Measurements from ENCODE around the gene TUBGCP4. TPM values are rescaled to one million over a fixed set of nuclear protein-coding genes. Genes with fewer than 3 reads are reported as not detected.
"Not testable (repeated sequence)": the region's sequence is repeated elsewhere in the genome, so short reads cannot be mapped to it uniquely, and the experiment has no call there.

TUBGCP4 gene
- polyA plus RNA-seq, 1 donor: 16.4 TPM

DNA sequence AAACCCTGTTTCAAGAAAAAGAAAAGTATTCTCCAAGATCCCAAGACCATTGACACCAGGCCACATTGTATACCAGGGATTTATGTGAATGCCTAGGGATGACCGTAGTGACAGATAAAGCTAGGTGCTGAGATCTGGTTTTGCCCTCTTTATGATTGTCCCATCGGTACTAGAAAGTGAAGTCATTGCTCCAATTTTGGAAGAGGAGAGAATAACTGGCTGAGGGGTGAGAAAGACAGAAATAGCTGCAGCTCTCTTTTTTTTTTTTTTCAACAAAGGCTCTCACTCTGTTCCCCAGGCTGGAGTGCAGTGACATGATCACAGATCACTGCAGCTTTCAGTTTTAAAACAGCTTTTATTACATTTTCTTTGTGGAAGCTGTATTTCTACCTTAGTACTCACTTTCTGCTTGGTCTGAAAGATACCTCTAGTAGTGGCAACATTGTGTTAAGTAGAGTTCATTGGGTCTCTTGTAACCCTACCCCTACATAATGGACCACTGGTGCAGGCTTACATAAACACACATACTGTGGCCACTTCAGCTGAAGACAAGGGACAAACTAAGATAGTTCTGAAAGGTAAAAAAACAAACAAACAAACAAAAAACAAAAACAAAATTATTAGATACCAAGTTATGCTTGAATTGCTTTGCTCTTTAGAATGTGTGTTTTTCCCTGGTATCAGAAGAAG lies 18.1 kb upstream of the TUBGCP4 start:
- 100% methylated on average over 1 of the region's 2 CpGs for WGBS (ENCODE audit: insufficient coverage, low lambda C conversion rate)
- Histone ChIP-seq H3K36me3 (ENCODE audit: control insufficient read depth, insufficient read depth, low read length) (peaks cover 17% of the 10 kb centered on the region), H3K4me1 (ENCODE audit: control insufficient read depth, insufficient read depth, low read length) (no peaks in the 10 kb centered on the region), H3K27me3 (ENCODE audit: control insufficient read depth, insufficient read depth, low read length) (no peaks in the 10 kb centered on the region), H3K27ac (ENCODE audit: low read length) (no peak overlapping the region), H3K9me3 (ENCODE audit: control insufficient read depth, low read depth, low read length) (no peaks in the 10 kb centered on the region), H3K4me3 (ENCODE audit: low read length) (no peak overlapping the region)
- DNase-seq: no peak

DNA sequence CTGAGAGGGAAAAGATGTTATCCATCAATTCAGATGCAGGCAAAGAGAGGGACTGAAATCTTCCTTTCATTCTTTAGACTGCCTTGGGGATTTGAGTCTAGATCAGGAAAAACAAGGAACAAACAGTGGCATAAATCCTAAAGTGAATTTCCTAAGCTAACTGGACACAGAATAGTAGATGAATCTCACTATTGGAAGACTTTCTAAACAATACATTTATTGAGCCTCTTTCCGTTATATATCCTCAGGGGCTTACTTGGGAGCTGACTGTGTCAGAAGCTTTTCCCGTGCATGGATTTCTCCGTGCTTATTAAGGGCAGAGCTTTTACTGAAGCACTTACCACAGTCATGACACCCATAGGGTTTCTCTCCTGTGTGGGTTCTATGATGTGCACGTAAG lies 10.1 kb upstream of the TUBGCP4 start:
- no peak overlapping the region for H3K4me3 ChIP-seq (ENCODE audit: low read length)
- H3K27ac ChIP-seq (ENCODE audit: low read length): no peak overlapping the region
- DNase-seq: no peak
- 100% methylated on average over 3 of the region's 4 CpGs for WGBS (ENCODE audit: insufficient coverage, low lambda C conversion rate)
- peaks cover 62% of the 10 kb centered on the region for H3K36me3 ChIP-seq (ENCODE audit: control insufficient read depth, insufficient read depth, low read length)
- peaks cover 27% of the 10 kb centered on the region for H3K9me3 ChIP-seq (ENCODE audit: control insufficient read depth, low read depth, low read length)
- H3K27me3 ChIP-seq (ENCODE audit: control insufficient read depth, insufficient read depth, low read length): no peaks in the 10 kb centered on the region
- no peaks in the 10 kb centered on the region for H3K4me1 ChIP-seq (ENCODE audit: control insufficient read depth, insufficient read depth, low read length)

- Histone ChIP-seq H3K4me1 (ENCODE audit: control insufficient read depth, insufficient read depth, low read length) (no peaks in the 10 kb centered on the region), H3K27ac (ENCODE audit: low read length) (no peak overlapping the region), H3K36me3 (ENCODE audit: control insufficient read depth, insufficient read depth, low read length) (peaks cover 68% of the 10 kb centered on the region), H3K27me3 (ENCODE audit: control insufficient read depth, insufficient read depth, low read length) (no peaks in the 10 kb centered on the region), H3K9me3 (ENCODE audit: control insufficient read depth, low read depth, low read length) (peaks cover 27% of the 10 kb centered on the region), H3K4me3 (ENCODE audit: low read length) (no peak overlapping the region)
- no peak for DNase-seq
- 100% methylated on average over 5 of the region's 7 CpGs for WGBS (ENCODE audit: insufficient coverage, low lambda C conversion rate)
Measured at GRCh38 chr15:43361313-43361903, 9.5 kb upstream of the TUBGCP4 start.

- no peaks in the 10 kb centered on the region for H3K9me3 ChIP-seq (ENCODE audit: control insufficient read depth, low read depth, low read length)
- no peaks in the 10 kb centered on the region for H3K27me3 ChIP-seq (ENCODE audit: control insufficient read depth, insufficient read depth, low read length)
- H3K36me3 ChIP-seq (ENCODE audit: control insufficient read depth, insufficient read depth, low read length): peaks cover 20% of the 10 kb centered on the region
- peak overlapping the region; percentile 60 for H3K4me3 ChIP-seq (ENCODE audit: low read length)
- no CpG with 5 or more reads among the region's 45 CpGs for WGBS (ENCODE audit: insufficient coverage, low lambda C conversion rate)
- peaks cover 10% of the 10 kb centered on the region for H3K4me1 ChIP-seq (ENCODE audit: control insufficient read depth, insufficient read depth, low read length)
- peak overlapping the region; percentile 20 for H3K27ac ChIP-seq (ENCODE audit: low read length)
- peak; percentile 3 to 29 for DNase-seq
Measured at GRCh38 chr15:43370310-43370974, 459 bp upstream of the TUBGCP4 start.

DNA sequence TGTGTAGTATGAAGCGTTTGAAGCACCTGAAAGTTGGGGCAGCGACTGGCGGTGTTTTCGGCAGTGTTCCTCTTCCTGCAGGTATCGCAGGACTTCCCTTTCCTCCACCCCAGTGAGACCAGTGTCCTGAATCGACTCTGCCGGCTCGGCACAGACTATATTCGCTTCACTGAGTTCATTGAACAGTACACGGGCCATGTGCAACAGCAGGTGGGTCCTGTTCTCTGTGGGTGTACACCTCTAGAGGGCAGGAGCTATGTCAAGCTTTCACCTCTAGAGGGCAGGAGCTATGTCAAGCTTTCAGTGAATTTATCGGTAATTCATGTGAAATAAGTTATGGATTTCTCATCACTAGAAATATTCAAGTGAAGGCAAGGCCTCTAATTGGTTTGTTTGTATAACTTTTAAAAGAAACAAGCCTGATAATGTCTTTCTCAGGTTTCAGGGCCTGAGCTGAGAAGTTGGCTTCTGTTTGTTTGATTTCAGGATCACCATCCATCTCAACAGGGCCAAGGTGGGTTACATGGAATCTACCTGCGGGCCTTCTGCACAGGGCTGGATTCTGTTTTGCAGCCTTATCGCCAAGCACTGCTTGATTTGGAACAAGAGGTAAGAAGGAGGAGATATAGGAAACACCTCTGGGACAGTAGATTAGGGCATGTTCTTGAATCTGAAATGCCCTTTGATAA lies 5.3 kb downstream of the TUBGCP4 start:
- H3K4me3 ChIP-seq (ENCODE audit: low read length): no peak overlapping the region
- H3K36me3 ChIP-seq (ENCODE audit: control insufficient read depth, insufficient read depth, low read length): peaks cover 28% of the 10 kb centered on the region

DNA sequence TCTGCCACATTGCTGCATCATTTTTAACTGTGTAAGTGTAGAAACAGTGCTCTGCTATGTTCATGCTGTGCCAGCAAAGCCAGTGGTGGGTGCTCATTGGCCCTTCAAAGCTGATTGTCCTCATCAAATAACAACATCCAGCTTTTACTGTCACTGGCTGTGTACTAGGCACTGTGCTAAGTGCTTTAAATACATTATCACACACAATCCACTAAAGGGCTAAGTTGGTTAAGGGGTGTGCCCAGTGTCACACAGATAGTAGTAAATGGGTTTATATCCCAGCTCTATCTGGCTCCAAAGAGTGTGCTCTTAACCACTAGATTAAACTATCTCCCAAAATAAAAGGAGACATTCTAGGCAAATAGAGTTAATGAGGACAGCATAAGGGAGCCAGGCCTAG lies 7.7 kb downstream of the TUBGCP4 start:
- Histone ChIP-seq H3K27me3 (ENCODE audit: control insufficient read depth, insufficient read depth, low read length) (no peaks in the 10 kb centered on the region), H3K36me3 (ENCODE audit: control insufficient read depth, insufficient read depth, low read length) (peaks cover 41% of the 10 kb centered on the region), H3K9me3 (ENCODE audit: control insufficient read depth, low read depth, low read length) (no peaks in the 10 kb centered on the region), H3K27ac (ENCODE audit: low read length) (no peak overlapping the region), H3K4me1 (ENCODE audit: control insufficient read depth, insufficient read depth, low read length) (no peaks in the 10 kb centered on the region), H3K4me3 (ENCODE audit: low read length) (no peak overlapping the region)
- DNase-seq: no peak

More for the DNA sequence above, 5.3 kb downstream of the TUBGCP4 start:
- WGBS (ENCODE audit: insufficient coverage, low lambda C conversion rate): no CpG with 5 or more reads among the region's 13 CpGs
- no peaks in the 10 kb centered on the region for H3K27me3 ChIP-seq (ENCODE audit: control insufficient read depth, insufficient read depth, low read length)
- H3K4me1 ChIP-seq (ENCODE audit: control insufficient read depth, insufficient read depth, low read length): no peaks in the 10 kb centered on the region
- no peaks in the 10 kb centered on the region for H3K9me3 ChIP-seq (ENCODE audit: control insufficient read depth, low read depth, low read length)
- no peak for DNase-seq
- H3K27ac ChIP-seq (ENCODE audit: low read length): no peak overlapping the region

GRCh38 chr15:43382310-43382709 lies 11.4 kb downstream of the TUBGCP4 start:
- H3K9me3 ChIP-seq (ENCODE audit: control insufficient read depth, low read depth, low read length): no peaks in the 10 kb centered on the region
- WGBS (ENCODE audit: insufficient coverage, low lambda C conversion rate): 100% methylated on average over 1 of the region's 4 CpGs
- no peak overlapping the region for H3K4me3 ChIP-seq (ENCODE audit: low read length)
- no peak overlapping the region for H3K27ac ChIP-seq (ENCODE audit: low read length)
- no peaks in the 10 kb centered on the region for H3K4me1 ChIP-seq (ENCODE audit: control insufficient read depth, insufficient read depth, low read length)
- DNase-seq: no peak
- H3K27me3 ChIP-seq (ENCODE audit: control insufficient read depth, insufficient read depth, low read length): no peaks in the 10 kb centered on the region
- peaks cover 64% of the 10 kb centered on the region for H3K36me3 ChIP-seq (ENCODE audit: control insufficient read depth, insufficient read depth, low read length)

DNA sequence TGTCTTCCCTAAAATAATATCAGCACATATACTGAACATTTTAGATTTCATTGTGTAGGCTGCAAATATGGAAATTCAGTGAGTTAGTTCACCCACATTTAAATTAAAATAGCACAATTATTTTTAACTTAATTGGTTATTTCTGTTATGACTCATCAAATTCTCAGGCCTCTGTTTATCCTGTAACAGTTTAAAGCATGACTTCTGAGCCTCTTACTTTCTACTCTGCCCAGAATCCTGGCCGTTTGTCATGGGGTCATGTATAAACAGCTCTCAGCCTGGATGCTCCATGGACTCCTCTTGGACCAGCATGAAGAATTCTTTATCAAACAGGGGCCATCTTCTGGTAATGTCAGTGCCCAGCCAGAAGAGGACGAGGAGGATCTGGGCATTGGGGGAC lies 12.2 kb downstream of the TUBGCP4 start:
- Histone ChIP-seq H3K36me3 (ENCODE audit: control insufficient read depth, insufficient read depth, low read length) (peaks cover 58% of the 10 kb centered on the region), H3K4me1 (ENCODE audit: control insufficient read depth, insufficient read depth, low read length) (no peaks in the 10 kb centered on the region), H3K4me3 (ENCODE audit: low read length) (no peak overlapping the region), H3K27ac (ENCODE audit: low read length) (no peak overlapping the region), H3K9me3 (ENCODE audit: control insufficient read depth, low read depth, low read length) (no peaks in the 10 kb centered on the region), H3K27me3 (ENCODE audit: control insufficient read depth, insufficient read depth, low read length) (no peaks in the 10 kb centered on the region)
- WGBS (ENCODE audit: insufficient coverage, low lambda C conversion rate): no CpG with 5 or more reads among the region's 2 CpGs
- DNase-seq: no peak

GRCh38 chr15:43390723-43391122 lies 19.8 kb downstream of the TUBGCP4 start:
- WGBS (ENCODE audit: insufficient coverage, low lambda C conversion rate): 95% methylated on average over 5 of the region's 8 CpGs
- DNase-seq: no peak
- Histone ChIP-seq H3K27me3 (ENCODE audit: control insufficient read depth, insufficient read depth, low read length) (no peaks in the 10 kb centered on the region), H3K4me3 (ENCODE audit: low read length) (no peak overlapping the region), H3K9me3 (ENCODE audit: control insufficient read depth, low read depth, low read length) (no peaks in the 10 kb centered on the region), H3K4me1 (ENCODE audit: control insufficient read depth, insufficient read depth, low read length) (no peaks in the 10 kb centered on the region), H3K27ac (ENCODE audit: low read length) (no peak overlapping the region), H3K36me3 (ENCODE audit: control insufficient read depth, insufficient read depth, low read length) (peaks cover 30% of the 10 kb centered on the region)

- H3K9me3 ChIP-seq (ENCODE audit: control insufficient read depth, low read depth, low read length); DNase-seq; H3K27ac ChIP-seq (ENCODE audit: low read length); H3K4me1 ChIP-seq (ENCODE audit: control insufficient read depth, insufficient read depth, low read length); H3K4me3 ChIP-seq (ENCODE audit: low read length); H3K27me3 ChIP-seq (ENCODE audit: control insufficient read depth, insufficient read depth, low read length): not testable (repeated sequence)
- peaks cover 42% of the 10 kb centered on the region for H3K36me3 ChIP-seq (ENCODE audit: control insufficient read depth, insufficient read depth, low read length)
- WGBS (ENCODE audit: insufficient coverage, low lambda C conversion rate): no CpG with 5 or more reads among the region's 6 CpGs
Measured at GRCh38 chr15:43393592-43393991, 22.7 kb downstream of the TUBGCP4 start.
